Fibroblast of skin of left biceps (primary cell): Measurements from ENCODE around the gene MAP7.
A peak's percentile ranks its signal among the peaks of the same experiment; 100 is the strongest.

ENCODE experiments used
- DNase-seq, 2 experiments: peaks; one replicate each; pipeline ENCODE4 v3.0.0-alpha.2; 2013; ENCODE audit warnings: low read depth in 2 of 2

MAP7 gene

GRCh38 chr6:136532030-136532429, 18.2 kb downstream of the MAP7 start:
- DNase-seq = no peak

- DNase-seq = no peak
Measured at GRCh38 chr6:136529710-136530109, 20.5 kb downstream of the MAP7 start.

- no peak for DNase-seq
Measured at GRCh38 chr6:136528477-136528876, 21.7 kb downstream of the MAP7 start.

GRCh38 chr6:136527831-136528230, 22.4 kb downstream of the MAP7 start:
- no peak for DNase-seq

- DNase-seq = no peak
Measured at GRCh38 chr6:136526937-136527336, 23.3 kb downstream of the MAP7 start.

GRCh38 chr6:136526196-136526930, 23.9 kb downstream of the MAP7 start:
- DNase-seq = peak in 1 of 2 experiments; percentile 33

GRCh38 chr6:136525586-136526195, 24.5 kb downstream of the MAP7 start:
- DNase-seq = peak in 1 of 2 experiments; percentile 12

- no peak for DNase-seq
Measured at GRCh38 chr6:136524936-136525413, 25.2 kb downstream of the MAP7 start.

GRCh38 chr6:136524339-136524935, 25.8 kb downstream of the MAP7 start:
- DNase-seq = no peak

GRCh38 chr6:136523196-136523595, 27.0 kb downstream of the MAP7 start:
- no peak for DNase-seq

- DNase-seq = no peak
Measured at GRCh38 chr6:136522636-136523035, 27.6 kb downstream of the MAP7 start.

- no peak for DNase-seq
Measured at GRCh38 chr6:136521911-136522310, 28.3 kb downstream of the MAP7 start.

GRCh38 chr6:136521427-136521826, 28.8 kb downstream of the MAP7 start:
- no peak for DNase-seq

- no peak for DNase-seq
Measured at GRCh38 chr6:136520517-136520916, 29.7 kb downstream of the MAP7 start.

GRCh38 chr6:136517582-136517981, 32.6 kb downstream of the MAP7 start:
- DNase-seq = no peak

- DNase-seq = no peak
Measured at GRCh38 chr6:136517002-136517401, 33.2 kb downstream of the MAP7 start.

GRCh38 chr6:136514591-136514990, 35.6 kb downstream of the MAP7 start:
- DNase-seq = no peak

- DNase-seq = no peak
Measured at GRCh38 chr6:136511926-136512325, 38.3 kb downstream of the MAP7 start.

GRCh38 chr6:136511397-136511796, 38.8 kb downstream of the MAP7 start:
- DNase-seq = no peak

GRCh38 chr6:136510782-136511181, 39.4 kb downstream of the MAP7 start:
- DNase-seq = no peak

GRCh38 chr6:136510299-136510698, 39.9 kb downstream of the MAP7 start:
- no peak for DNase-seq

GRCh38 chr6:136508725-136509392, 41.4 kb downstream of the MAP7 start:
- DNase-seq = no peak
